Epithelial cell of esophagus (primary cell): ENCODE measurements around the gene TMEM234.

Experiments used
- DNase-seq: peaks from one replicate; pipeline ENCODE4 v3.0.0; 2010; ENCODE audit warnings: low read depth
- H3K4me3 ChIP-seq: 2 replicates; pipeline ENCODE4 v1.5.1; 2011; ENCODE audit warnings: mild to moderate bottlenecking, low read length, control low read depth
- TF ChIP-seq, protein P1 (sequence below): IDR thresholded peaks from 2 replicates; pipeline ENCODE4 v1.5.1; 2011; ENCODE audit warnings: low read depth, mild to moderate bottlenecking, low read length, control low read depth, inconsistent platforms; ENCODE audit not compliant: insufficient read depth; ENCODE audit errors: missing control alignments

TMEM234 gene

DNA sequence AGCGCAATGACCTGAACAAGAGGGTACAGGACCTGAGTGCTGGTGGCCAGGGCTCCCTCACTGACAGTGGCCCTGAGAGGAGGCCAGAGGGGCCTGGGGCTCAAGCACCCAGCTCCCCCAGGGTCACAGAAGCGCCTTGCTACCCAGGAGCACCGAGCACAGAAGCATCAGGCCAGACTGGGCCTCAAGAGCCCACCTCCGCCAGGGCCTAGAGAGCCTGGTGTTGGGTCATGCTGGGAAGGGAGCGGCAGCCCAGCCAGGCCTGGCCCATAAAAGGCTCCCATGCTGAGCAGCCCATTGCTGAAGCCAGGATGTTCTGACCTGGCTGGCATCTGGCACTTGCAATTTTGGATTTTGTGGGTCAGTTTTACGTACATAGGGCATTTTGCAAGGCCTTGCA lies 27.2 kb downstream of the TMEM234 start:
- no peak for DNase-seq
- TF ChIP-seq, protein P1, sequence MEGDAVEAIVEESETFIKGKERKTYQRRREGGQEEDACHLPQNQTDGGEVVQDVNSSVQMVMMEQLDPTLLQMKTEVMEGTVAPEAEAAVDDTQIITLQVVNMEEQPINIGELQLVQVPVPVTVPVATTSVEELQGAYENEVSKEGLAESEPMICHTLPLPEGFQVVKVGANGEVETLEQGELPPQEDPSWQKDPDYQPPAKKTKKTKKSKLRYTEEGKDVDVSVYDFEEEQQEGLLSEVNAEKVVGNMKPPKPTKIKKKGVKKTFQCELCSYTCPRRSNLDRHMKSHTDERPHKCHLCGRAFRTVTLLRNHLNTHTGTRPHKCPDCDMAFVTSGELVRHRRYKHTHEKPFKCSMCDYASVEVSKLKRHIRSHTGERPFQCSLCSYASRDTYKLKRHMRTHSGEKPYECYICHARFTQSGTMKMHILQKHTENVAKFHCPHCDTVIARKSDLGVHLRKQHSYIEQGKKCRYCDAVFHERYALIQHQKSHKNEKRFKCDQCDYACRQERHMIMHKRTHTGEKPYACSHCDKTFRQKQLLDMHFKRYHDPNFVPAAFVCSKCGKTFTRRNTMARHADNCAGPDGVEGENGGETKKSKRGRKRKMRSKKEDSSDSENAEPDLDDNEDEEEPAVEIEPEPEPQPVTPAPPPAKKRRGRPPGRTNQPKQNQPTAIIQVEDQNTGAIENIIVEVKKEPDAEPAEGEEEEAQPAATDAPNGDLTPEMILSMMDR, result no peak
- H3K4me3 ChIP-seq, result no peak overlapping the region

DNA sequence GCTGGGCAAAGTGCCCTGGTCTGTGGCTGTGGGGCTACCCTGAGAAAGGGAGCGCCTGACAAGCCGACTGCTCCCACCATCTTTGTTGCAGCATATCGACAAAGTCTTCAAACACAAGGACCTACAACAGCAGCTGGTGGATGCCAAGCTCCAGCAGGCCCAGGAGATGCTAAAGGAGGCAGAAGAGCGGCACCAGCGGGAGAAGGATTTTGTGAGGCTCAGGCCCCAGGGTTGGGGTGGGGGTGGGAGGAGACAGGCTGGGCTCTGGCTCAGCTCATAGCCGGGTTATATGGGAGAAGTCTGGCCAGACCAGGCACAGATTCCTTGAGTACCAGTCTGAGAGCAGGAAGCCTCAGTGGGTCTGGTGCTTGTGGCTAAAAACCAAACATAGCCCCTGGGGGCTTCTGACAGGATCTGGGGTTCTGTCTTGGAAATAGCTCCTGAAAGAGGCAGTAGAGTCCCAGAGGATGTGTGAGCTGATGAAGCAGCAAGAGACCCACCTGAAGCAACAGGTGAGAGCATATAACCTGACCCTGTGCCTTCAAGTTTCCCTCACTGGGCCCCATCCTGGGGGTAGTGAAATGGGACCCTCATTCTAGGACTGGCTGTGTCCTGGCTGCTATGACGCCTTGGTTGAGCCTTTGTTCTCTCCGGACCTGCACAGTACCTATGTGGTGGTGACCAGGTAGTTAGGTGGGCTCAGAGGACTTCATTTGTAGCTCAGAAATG lies 29.8 kb downstream of the TMEM234 start:
- H3K4me3 ChIP-seq, result no peak overlapping the region
- TF ChIP-seq, protein P1, result no peak
- no peak for DNase-seq

DNA sequence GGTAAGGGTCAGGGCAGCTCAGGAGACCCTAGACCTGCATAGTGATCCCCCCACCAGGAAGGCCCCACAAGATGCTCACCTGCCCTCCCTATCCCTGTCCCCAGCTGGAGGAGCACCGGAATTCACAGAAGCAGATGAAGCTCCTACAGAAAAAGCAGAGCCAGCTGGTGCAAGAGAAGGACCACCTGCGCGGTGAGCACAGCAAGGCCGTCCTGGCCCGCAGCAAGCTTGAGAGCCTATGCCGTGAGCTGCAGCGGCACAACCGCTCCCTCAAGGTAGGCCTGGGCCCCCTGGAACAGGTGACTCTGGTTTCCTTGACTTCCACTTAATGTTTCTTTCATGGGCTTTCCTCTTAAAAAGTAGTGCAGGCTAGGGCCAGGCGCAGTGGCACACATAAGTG lies 34.3 kb downstream of the TMEM234 start:
- H3K4me3 ChIP-seq, result no peak overlapping the region
- DNase-seq, result no peak
- TF ChIP-seq, protein P1, result no peak

DNA sequence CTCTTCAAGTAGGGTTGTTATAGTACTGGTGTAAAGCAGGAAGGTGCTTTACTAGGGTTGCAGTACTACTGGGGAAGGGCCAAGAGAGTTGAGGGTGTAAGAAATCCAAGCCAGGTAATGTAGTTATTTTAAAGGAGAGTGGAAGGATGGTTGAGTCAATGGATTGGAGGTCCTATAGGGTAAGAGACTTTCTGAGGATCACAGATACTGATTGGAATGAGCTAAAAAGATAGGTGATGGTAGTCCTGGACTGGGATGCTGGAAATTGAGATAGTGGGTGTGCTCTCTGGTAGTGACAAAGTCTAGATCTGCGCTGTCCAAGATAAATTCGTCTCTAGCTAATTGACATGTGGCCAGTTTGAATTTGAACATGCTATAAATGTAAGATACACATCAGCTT lies 35.7 kb downstream of the TMEM234 start:
- DNase-seq, result no peak
- TF ChIP-seq, protein P1, result no peak
- no peak overlapping the region for H3K4me3 ChIP-seq

DNA sequence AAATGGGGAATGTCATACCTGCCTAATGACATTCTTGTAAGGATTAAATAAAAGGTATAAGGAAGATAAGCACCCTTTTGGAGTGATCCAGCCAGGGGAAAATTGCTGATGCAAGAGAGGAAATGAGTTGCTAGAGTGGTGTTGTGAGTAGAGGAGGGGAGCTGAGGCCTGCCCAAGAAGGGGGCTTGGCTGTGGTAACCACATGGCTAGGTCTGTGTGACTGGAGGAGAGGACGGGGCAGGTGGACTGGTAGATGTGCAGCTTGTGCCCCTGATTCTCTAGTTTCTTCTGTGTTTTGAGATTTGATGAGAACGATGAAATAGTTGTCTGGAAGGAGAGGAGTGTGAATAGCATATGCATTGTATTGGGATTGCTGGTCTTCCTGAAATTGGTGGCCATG lies 36.1 kb downstream of the TMEM234 start:
- H3K4me3 ChIP-seq, result no peak overlapping the region
- DNase-seq, result no peak
- TF ChIP-seq, protein P1, result no peak

DNA sequence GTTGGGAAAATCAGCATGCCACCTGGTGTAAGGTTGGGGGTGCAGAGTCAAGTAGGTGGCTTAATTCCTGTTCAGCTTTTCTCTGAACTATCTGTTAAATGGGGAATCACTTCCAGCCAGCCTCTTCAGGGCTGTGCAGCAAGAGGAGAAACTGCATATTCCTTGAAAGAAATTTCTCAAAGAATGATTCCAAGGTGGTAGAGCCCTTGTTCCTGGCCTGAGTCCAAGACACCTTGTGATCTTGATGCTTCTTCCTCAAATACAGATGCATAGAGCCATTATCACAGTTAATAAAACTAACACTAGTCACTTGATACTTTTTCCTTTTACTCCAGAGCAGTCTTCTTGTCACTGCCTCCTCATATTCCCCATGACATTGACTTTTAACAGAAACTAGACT lies 37.5 kb downstream of the TMEM234 start:
- no peak overlapping the region for H3K4me3 ChIP-seq
- TF ChIP-seq, protein P1, result no peak
- DNase-seq, result no peak

DNA sequence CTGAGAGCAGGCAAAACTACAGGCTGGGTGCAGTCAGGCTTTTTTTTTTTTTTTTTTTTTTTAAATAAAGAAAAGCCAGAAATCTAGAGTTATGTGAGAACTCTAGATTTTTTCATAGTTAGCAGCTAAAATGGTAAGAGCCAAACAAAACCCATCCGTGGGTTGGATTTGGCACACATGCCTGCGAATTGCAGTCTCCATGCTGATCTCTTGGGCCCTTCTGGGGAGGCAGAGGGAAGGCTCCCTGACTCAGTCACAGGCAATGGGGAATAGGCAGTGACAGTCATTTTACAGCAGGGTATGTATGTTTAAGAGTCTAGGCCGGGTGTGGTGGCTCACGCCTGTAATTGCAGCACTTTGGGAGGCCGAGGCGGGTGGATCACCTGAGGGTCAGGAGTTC lies 40.1 kb downstream of the TMEM234 start:
- no peak for DNase-seq
- TF ChIP-seq, protein P1, result no peak
- no peak overlapping the region for H3K4me3 ChIP-seq
